IPS-15b (cell line): ENCODE measurements around the gene INPP4B.
"Not testable (repeated sequence)": the region's sequence is repeated elsewhere in the genome, so short reads cannot be mapped to it uniquely, and the experiment has no call there.

ENCODE experiments used
- H3K27me3 ChIP-seq: one replicate; pipeline ENCODE4 v1.6.1; 2013; ENCODE audit warnings: low read length; ENCODE audit not compliant: control insufficient read depth, insufficient read depth
- H3K36me3 ChIP-seq: one replicate; pipeline ENCODE4 v1.6.1; 2013; ENCODE audit warnings: low read length; ENCODE audit not compliant: control insufficient read depth, insufficient read depth
- H3K4me1 ChIP-seq: one replicate; pipeline ENCODE4 v1.6.1; 2013; ENCODE audit warnings: mild to moderate bottlenecking, low read length; ENCODE audit not compliant: control insufficient read depth, insufficient read depth
- H3K4me3 ChIP-seq: one replicate; pipeline ENCODE4 v1.5.1; 2013; ENCODE audit warnings: low read depth, low read length
- H3K9ac ChIP-seq: one replicate; pipeline ENCODE4 v1.6.1; 2013; ENCODE audit warnings: low read depth, mild to moderate bottlenecking, low read length
- H3K9me3 ChIP-seq: one replicate; pipeline ENCODE4 v1.6.1; 2013; ENCODE audit warnings: mild to moderate bottlenecking, low read length; ENCODE audit not compliant: control insufficient read depth, insufficient read depth

Gene INPP4B

GRCh38 chr4:142818476-142818875 is 27.6 kb downstream of the INPP4B start:
- no peaks in the 10 kb centered on the region for H3K9me3 ChIP-seq
- no peaks in the 10 kb centered on the region for H3K36me3 ChIP-seq
- no peak overlapping the region for H3K4me3 ChIP-seq
- H3K9ac ChIP-seq, result no peak overlapping the region
- H3K27me3 ChIP-seq, result no peaks in the 10 kb centered on the region
- no peaks in the 10 kb centered on the region for H3K4me1 ChIP-seq

DNA sequence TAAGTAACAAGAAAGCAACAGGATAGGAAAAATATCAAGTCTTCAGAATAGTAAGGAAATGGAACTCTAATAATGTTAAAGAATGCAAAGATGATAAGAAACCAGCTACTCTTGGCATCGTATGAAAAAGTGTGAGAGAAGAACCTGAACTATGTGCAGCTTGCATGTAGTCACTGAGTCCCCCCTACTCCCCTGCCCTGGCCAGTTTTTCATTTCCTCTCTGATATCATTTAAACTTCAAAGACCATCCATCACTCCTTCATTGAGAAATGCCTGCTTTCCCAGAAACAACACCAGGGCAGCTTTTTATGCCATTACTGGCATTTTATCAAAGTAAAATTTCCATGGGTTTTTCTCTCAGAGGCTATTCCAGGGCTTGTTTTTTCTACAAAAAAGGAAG is 28.1 kb downstream of the INPP4B start:
- Histone ChIP-seq H3K9ac (no peak overlapping the region), H3K4me1 (no peaks in the 10 kb centered on the region)

GRCh38 chr4:142817442-142817841 is 28.7 kb downstream of the INPP4B start:
- Histone ChIP-seq H3K4me3 (no peak overlapping the region), H3K9ac (no peak overlapping the region), H3K36me3 (no peaks in the 10 kb centered on the region)

More for the DNA sequence above, 28.1 kb downstream of the INPP4B start:
- Histone ChIP-seq H3K36me3 (no peaks in the 10 kb centered on the region), H3K4me3 (no peak overlapping the region), H3K9me3 (no peaks in the 10 kb centered on the region), H3K27me3 (no peaks in the 10 kb centered on the region)

DNA sequence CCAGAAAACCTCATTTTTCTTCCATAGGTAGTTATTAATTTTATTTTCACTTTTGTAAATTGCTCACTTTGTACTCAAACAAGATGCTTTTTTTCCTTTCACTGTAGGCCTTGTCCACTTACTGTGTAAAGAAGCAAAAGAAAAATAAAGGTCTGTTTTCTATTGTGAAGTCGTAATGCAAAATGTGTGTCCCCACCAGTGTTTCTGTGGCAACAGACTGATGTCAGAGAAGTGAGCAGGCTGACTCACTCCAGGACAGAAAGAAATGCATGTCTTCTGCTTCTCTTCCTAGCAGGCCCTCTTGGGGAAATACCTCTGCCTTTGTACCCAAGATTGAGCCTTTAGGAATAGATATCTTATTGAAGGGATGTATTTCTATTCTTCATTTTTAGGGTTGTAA is 30.3 kb downstream of the INPP4B start:
- Histone ChIP-seq H3K27me3 (no peaks in the 10 kb centered on the region), H3K4me1 (no peaks in the 10 kb centered on the region), H3K4me3 (no peak overlapping the region), H3K9ac (no peak overlapping the region), H3K9me3 (no peaks in the 10 kb centered on the region), H3K36me3 (no peaks in the 10 kb centered on the region)

More at GRCh38 chr4:142817442-142817841, 28.7 kb downstream of the INPP4B start:
- Histone ChIP-seq H3K4me1 (no peaks in the 10 kb centered on the region), H3K9me3 (no peaks in the 10 kb centered on the region), H3K27me3 (no peaks in the 10 kb centered on the region)

- Histone ChIP-seq H3K4me1 (no peaks in the 10 kb centered on the region), H3K36me3 (no peaks in the 10 kb centered on the region), H3K27me3 (no peaks in the 10 kb centered on the region), H3K4me3 (no peak overlapping the region), H3K9ac (no peak overlapping the region), H3K9me3 (no peaks in the 10 kb centered on the region)
These were observed 32.7 kb downstream of the INPP4B start for GRCh38 chr4:142813388-142813787.

- H3K4me1 ChIP-seq, result no peaks in the 10 kb centered on the region
- H3K27me3 ChIP-seq, result no peaks in the 10 kb centered on the region
- H3K9me3 ChIP-seq, result no peaks in the 10 kb centered on the region
- H3K36me3 ChIP-seq, result no peaks in the 10 kb centered on the region
- no peak overlapping the region for H3K9ac ChIP-seq
- H3K4me3 ChIP-seq, result no peak overlapping the region
These were observed 34.0 kb downstream of the INPP4B start for GRCh38 chr4:142812091-142812490.

- no peaks in the 10 kb centered on the region for H3K27me3 ChIP-seq
- H3K9ac ChIP-seq, result no peak overlapping the region
- no peaks in the 10 kb centered on the region for H3K9me3 ChIP-seq
- no peak overlapping the region for H3K4me3 ChIP-seq
- H3K4me1 ChIP-seq, result no peaks in the 10 kb centered on the region
- no peaks in the 10 kb centered on the region for H3K36me3 ChIP-seq
These were observed 35.1 kb downstream of the INPP4B start for GRCh38 chr4:142811034-142811433.

- H3K9me3 ChIP-seq, result no peaks in the 10 kb centered on the region
- no peak overlapping the region for H3K4me3 ChIP-seq
- no peaks in the 10 kb centered on the region for H3K27me3 ChIP-seq
- H3K36me3 ChIP-seq, result no peaks in the 10 kb centered on the region
- H3K4me1 ChIP-seq, result no peaks in the 10 kb centered on the region
- no peak overlapping the region for H3K9ac ChIP-seq
These were observed 36.5 kb downstream of the INPP4B start for GRCh38 chr4:142809559-142809958.

DNA sequence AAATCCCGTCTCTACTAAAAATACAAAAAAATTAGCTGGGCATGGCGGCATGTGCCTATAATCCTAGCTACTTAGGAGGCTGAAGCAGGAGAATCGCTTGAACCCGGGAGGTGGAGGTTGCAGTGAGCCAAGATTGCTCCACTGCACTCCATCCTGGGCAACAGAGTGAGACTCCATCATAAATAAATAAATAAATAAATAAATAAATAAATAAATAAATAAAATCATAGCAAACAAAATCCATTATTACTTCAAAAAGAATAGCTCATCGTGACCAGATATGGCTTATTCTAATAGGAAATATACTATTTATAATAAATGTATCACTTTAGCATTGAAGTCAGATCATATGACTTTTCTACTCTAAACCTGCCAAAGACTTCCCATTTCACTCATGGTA is 42.2 kb downstream of the INPP4B start:
- not testable (repeated sequence) for H3K36me3 ChIP-seq, H3K9ac ChIP-seq, H3K4me1 ChIP-seq, H3K27me3 ChIP-seq, H3K4me3 ChIP-seq, H3K9me3 ChIP-seq

DNA sequence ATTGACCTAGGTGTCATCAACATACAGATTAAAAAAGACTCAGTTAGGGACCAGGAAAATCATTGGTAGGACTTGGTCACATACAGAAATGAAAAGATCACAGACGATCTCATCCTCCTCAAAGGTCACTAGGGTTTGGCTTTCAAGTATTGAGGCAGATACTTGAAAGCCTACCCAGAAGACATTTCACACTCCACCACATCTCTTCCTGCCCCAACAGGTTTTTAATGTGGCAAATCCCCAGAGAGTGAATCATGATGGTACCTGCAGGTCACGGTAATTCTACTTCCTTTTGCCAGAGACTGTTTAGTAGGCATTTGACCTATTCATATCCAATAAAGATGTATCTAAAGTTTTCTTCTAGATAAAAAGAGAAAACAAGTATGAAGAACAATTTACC is 44.1 kb downstream of the INPP4B start:
- Histone ChIP-seq H3K27me3 (no peaks in the 10 kb centered on the region), H3K36me3 (no peaks in the 10 kb centered on the region), H3K9me3 (no peaks in the 10 kb centered on the region)

DNA sequence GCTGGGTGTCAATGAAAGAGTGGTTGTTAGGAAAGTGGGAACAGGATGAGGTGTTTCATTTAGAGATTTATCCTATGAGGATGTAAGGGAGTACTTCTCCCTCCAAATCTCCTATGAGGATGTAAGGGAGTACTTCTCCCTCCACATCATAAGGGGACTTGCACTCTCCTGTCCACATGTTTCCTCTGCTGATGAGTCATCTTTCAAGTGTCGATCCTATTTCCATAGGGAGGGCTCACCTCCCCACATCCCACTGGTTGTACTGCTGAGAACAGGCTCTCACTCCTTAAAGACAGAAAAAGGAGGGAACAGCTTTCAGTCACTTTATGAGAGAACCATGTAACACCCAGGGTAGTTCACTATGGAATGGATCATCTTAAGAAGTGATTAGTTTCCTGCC is 65.0 kb downstream of the INPP4B start:
- Histone ChIP-seq H3K9me3 (no peaks in the 10 kb centered on the region), H3K4me3 (no peak overlapping the region), H3K27me3 (no peaks in the 10 kb centered on the region), H3K4me1 (no peaks in the 10 kb centered on the region), H3K9ac (no peak overlapping the region), H3K36me3 (no peaks in the 10 kb centered on the region)

More for the DNA sequence above, 44.1 kb downstream of the INPP4B start:
- Histone ChIP-seq H3K4me1 (no peaks in the 10 kb centered on the region), H3K4me3 (no peak overlapping the region), H3K9ac (no peak overlapping the region)

GRCh38 chr4:142778900-142779299 is 67.2 kb downstream of the INPP4B start:
- Histone ChIP-seq H3K4me1 (no peaks in the 10 kb centered on the region), H3K27me3 (no peaks in the 10 kb centered on the region), H3K9ac (no peak overlapping the region), H3K4me3 (no peak overlapping the region), H3K36me3 (no peaks in the 10 kb centered on the region), H3K9me3 (no peaks in the 10 kb centered on the region)

DNA sequence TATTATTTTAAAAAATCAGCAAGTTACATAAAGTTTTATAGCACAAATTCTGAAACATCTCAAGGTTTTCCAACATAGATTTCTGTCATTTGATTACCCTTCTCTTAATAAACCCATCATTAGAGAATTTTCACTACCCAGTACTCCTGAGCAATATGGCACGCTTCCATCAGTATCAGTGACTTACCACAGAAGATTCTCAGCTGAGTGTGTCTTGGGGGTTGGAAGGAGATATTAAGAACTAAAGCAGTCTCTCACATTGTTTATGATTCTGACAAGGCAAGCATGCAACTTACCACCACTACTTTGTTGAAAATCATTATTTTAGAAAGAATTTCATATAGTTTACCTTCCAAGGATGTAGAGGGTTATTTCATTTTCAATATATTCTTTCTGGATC is 67.7 kb downstream of the INPP4B start:
- no peak overlapping the region for H3K4me3 ChIP-seq
- no peaks in the 10 kb centered on the region for H3K27me3 ChIP-seq
- H3K4me1 ChIP-seq, result no peaks in the 10 kb centered on the region
- H3K9me3 ChIP-seq, result no peaks in the 10 kb centered on the region
- no peak overlapping the region for H3K9ac ChIP-seq
- H3K36me3 ChIP-seq, result no peaks in the 10 kb centered on the region
